HG02571 (cell line): ENCODE measurements around the gene GALNT7.
"Not testable (repeated sequence)": the region's sequence is repeated elsewhere in the genome, so short reads cannot be mapped to it uniquely, and the experiment has no call there.

ENCODE experiments used
- ATAC-seq: cut with Tn5 transposase; IDR thresholded peaks from one replicate; pipeline ENCODE4 v1.9.1; 2021; ENCODE audit warnings: mild to moderate bottlenecking, moderate library complexity; ENCODE audit not compliant: unreplicated experiment

GALNT7 gene

DNA sequence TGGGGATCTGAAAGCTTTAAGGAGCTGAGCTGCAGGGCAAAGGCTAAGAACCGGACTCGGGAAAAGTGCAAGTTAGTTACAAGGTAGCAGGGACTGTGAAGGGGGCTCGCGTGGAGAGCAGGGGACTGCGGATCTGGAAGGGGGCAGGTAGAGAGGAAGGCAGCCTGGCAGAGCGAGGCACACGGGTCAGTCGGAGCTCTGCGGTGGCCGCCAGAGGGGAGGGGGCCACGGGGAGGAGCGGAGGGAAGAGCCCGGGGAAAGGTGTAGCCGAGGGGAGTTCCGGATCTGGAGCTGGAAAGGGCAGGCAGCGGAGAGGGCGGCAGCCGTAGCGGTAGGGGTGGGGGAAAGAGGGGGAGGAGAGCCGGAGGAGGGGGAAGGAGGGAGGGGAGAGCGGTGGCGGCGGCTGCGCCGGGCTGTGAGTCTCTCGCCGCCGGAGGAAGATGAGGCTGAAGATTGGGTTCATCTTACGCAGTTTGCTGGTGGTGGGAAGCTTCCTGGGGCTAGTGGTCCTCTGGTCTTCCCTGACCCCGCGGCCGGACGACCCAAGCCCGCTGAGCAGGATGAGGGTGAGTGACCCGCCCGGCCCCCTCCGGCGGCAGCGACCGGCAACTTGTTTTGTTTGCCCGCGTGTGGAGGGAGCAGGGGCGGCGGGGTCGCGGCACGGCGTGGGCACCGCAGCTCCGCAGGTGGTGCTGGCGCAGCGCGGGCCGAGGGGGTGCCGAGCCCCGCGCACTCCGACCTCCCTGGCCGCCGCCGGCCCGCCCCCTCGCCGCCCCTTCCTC, at the start of gene GALNT7:
Gene GALNT7 (plus strand): TSS at position 416 of the 782 bp plus-strand sequence. CDS start 25 bp downstream, at position 441.
- ATAC-seq, result peak; percentile 30

- not testable (repeated sequence) for ATAC-seq
Measured at GRCh38 chr4:173118819-173119218, 49.8 kb upstream of the GALNT7 start.

DNA sequence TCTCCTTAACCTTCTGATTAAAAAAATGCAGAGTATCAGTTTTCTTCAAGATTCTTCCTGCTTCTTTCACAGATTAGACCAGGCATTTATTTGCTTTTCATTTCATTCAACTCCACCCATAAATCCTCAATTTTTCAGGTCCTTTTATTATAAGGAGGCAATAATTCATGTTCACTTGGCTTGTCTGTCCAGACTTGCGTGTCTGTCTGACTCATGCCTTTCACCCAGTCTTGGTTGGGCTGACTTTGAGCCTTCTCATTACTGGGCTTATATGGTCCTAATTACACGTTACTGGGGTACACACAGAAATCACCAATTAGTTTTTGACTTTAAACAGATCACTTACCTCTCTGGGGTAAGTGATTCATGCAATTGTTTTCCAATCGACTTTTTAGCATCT, 48.8 kb upstream of the GALNT7 start:
- ATAC-seq, result no peak

- peak; percentile 95 for ATAC-seq
Measured at GRCh38 chr4:173121076-173121561, 47.5 kb upstream of the GALNT7 start.

DNA sequence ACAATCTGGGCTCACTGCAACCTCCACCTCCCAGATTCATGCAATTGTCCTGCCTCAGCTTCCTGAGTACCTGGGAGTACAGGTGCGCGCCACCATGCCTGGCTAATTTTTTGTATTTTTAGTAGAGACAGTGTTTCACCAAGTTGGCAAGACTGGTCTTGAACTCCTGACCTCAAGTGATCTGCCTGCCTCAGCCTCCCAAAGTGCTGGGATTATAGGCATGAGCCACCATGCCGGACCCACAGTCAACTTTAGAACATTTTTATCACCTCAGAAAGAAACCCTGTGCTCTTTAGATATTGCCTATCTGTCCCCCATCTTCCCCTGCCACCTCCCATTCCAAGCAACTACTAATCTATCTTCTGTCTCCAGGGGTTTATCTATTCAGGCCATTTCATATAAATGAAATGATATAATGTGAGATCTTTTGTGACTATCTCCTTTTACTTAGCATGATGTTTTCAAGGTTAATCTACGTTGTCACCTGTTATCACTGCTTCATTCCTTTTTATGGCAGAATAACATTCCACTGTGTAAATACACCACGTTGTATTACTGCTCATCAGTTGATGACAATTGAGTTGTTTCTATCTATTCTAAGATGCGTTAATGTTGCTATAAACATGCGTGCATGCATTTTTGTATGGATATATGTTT, 44.3 kb upstream of the GALNT7 start:
- ATAC-seq, result no peak

DNA sequence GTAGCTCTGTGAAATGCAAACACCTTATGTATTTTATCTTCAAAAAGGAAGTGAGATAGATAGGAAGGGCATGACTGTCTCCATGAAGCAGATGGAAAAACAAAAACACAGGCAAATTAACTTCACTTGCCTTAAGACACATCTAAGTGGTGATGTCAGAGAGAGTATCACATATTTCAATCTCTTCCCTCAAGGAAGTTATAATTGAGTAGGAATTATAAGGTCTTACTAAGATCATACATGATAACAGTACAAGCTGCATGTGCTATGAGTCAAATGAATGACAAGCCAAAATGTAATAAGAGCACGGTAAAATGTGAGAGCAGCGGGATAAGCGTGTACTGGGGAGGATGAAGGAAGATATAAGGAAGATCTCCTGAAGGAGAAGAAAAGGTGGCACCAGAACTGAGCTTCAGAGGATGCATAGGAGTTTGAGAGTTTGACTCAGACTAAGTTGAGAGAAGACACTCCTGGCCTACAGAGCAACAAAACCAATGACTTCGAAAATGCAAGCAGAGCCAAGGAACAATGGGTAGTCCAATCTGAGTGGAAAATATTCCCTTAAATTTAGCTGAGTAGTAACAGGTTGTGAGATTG, 43.3 kb upstream of the GALNT7 start:
- ATAC-seq, result no peak

- ATAC-seq, result no peak
Measured at GRCh38 chr4:173128199-173128890, 40.3 kb upstream of the GALNT7 start.

- no peak for ATAC-seq
Measured at GRCh38 chr4:173130687-173131086, 37.9 kb upstream of the GALNT7 start.

DNA sequence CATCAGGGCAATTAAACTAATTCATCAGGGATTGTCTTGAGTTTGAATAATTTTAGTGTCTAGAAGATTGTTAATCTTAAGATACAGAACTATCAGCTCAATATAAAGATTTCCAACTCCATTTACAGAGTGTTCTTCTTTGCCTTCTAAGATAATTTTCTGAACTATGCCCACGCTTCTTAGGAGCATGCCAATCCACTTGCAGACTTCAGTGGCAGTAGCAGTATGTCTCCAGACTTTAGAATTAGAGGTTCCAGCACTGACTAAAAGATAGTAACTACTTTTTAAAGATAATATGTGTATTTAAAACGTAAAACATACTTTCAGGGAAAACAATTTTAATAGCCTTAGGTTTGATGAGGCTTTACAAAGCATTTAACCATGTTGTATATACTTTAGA, 34.2 kb upstream of the GALNT7 start:
- ATAC-seq, result no peak

DNA sequence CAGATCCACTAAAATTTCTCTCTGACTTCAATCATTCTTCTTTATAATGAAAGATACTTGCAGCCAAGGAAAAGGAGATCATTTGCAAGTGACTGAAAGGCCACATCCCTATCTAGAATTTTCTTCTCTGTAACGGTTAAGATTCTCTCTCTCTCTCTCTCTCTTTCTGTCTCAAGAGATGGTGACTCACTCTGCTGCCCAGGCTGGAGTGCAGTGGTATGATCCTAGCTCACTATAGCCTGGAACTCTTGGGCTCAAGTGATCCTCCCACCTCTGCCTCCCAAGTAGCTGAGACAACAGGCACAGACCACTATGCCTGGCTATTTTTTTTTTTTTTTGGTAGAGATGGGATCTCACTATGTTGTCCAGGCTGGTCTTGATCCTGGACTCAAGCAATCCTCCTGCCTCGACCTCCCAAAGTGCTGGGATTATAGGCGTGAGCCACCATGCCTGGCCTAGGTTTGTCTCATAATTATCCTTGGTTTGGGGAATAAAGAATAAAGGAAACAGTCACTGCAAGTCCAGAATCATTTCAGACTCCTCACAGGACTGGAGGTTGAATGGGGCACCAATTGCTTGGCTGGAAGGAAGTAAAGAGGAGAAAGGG, 33.3 kb upstream of the GALNT7 start:
- ATAC-seq, result no peak

DNA sequence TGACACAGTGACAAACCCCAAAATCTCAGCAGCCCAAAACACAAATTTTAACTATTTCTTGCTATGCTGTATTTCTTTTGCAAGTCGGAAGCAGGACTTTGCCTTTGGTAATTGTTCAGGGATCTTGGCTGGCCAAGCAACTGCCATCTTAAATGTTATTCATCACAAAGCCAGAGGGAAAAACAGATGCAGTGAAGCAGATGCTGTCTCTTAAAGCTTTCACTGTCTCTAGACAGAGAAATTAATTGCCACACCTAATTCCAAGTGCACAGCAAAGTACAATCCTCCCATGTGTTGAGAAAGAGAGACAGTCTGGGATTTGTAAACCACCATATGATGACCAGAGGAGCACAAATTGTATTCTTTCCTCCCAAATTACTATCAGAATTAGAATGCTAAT, 30.0 kb upstream of the GALNT7 start:
- ATAC-seq, result no peak

DNA sequence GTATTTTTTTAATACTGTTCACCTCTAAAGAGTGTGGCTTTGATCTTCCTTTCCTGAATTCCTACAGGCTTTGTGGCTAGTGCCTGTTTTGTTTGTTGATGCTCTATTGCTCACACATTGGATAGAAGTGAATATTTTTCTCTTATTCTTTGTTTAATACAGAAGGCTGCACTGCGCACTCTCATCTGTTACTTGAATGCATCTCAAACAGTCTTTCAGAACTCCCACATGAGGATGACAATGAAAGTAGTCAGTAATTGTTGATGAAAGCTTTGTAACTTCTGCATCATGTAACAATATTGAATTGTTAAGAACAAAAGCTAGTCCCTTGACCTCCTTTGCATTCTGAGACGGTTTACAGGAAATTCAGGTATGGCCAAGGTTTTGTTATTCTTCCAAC, 29.1 kb upstream of the GALNT7 start:
- no peak for ATAC-seq

DNA sequence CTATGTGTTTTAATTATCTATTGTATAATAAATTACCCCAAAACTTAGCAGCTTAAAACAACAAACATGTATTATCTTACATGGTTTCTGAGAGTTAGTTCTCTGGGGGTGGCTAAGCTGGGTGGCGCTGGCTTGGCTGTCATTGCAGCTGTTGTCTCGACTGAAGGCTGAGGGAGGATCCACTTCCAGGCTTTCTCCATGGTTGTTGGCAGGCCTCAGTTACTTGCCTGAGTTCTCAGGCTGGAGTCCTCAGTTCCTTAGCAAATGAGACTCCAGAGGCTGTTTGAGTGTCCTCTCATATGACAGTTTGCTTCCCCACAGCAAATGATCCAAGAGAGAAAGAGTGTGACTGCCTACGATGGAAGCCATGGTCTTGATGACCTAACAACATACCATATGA, 23.5 kb upstream of the GALNT7 start:
- no peak for ATAC-seq

DNA sequence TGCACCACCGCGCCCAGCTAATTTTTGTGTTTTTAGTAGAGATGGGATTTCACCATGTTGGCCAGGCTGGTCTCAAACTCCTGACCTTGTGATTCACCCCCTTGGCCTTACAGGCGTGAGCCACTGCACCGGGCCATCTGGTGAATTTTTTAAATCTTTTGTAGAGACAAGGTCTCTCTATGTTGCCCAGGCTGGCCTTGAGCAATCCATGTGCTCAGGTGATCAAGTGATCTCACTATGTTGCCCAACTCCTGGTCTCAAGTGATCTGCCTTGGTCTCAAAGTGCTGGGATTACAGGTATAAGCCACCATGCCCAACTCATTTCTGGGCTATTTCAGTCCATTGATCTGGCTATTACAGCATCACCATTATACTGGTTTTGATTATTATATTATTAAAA, 22.2 kb upstream of the GALNT7 start:
- no peak for ATAC-seq

GRCh38 chr4:173151496-173151895, 17.1 kb upstream of the GALNT7 start:
- no peak for ATAC-seq

DNA sequence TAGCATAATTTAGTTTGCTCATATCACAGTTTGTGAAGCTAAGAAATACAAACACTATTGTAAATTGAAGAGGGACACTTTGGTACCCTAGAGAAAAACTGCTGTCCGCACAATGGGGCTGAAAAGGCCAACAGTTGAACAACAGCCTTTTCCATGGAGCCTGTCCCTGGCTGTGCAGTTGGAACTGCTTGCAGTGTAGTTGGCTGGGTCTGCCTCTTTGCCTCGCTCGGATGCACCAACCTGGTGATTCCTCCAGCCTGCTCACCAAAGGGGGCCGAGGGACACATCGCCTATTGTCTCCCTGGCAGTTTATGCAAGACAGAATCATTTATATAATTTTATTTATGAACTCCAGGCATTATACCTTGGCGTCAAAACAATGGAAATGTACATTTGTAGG, 16.5 kb upstream of the GALNT7 start:
- no peak for ATAC-seq

DNA sequence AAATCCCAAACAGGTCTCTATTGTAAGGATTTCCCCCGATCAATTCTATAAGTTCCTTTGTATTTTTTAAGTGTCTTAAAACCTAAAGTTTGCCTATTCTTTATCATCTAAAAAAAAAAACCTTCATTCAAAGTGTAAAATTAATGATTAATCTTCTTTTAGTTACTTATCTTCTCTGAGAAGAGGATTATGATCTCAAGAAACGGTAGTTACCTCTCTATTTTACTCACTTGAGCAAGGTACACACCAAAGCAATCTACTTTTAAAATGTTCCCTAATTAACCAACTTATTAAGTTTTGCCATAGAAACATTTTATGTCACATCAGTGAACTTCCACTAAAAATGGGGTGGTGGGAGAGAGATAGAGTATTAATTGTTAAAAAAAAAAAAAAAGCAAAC, 15.2 kb upstream of the GALNT7 start:
- no peak for ATAC-seq

GRCh38 chr4:173159791-173160190, 8.8 kb upstream of the GALNT7 start:
- no peak for ATAC-seq

GRCh38 chr4:173160871-173161270, 7.7 kb upstream of the GALNT7 start:
- ATAC-seq, result no peak

DNA sequence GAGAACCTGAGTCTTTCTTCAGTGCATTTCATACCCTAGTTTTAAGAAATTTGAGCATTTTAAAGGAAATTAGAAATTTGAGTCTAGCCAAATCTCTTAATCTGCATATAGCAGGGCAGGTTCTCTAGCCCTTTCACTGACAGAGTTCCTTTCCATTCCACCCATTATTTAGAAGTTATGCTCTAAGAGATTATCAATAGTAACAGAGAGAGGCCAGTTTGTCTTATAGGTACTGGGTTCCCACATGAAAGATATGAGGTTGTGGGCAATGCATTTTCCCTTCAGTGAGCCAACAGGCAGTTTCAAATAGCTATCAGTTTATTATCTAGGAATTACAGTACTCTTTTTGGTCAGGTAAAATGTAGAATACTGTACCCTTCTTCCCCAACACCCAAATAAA, 7.3 kb upstream of the GALNT7 start:
- no peak for ATAC-seq

DNA sequence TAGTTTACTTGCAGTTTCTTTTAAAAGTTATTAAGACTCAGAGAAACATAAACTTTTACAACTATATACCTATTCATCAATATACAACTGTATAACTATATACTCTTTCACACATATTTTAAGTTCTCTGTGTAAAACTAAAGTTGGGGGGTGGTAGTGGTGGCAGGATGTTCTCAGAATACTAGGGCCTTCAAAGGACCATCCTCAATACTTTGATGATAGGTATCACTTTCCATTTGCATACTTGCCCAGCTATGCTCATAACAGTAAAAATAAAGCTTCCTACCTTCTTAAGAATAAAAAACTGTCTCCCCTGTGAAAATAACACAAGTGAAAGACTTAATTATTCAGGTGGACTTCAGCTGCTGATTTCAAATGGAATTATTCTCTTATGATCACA, 2.9 kb upstream of the GALNT7 start:
- ATAC-seq, result no peak
